ENCODE results near the gene ATG7. TPM values are rescaled to one million over a fixed set of nuclear protein-coding genes. Genes with fewer than 3 reads are reported as not detected.

The ATG7 gene
- total and polyA plus RNA-seq, 4 donors: 7.4 to 53.8 (median 15.6) TPM

- WGBS: 93% methylated on average over 2 of the region's 2 CpGs
These were observed 77.2 kb downstream of the ATG7 start for GRCh38 chr3:11349446-11349845.

GRCh38 chr3:11350374-11350773, 78.2 kb downstream of the ATG7 start:
- no peaks in the 10 kb centered on the region for H3K4me1 ChIP-seq (ENCODE audit: control insufficient read depth in 4 of 4, insufficient read depth in 4 of 4, low read length in 3 of 4)
- H3K36me3 ChIP-seq (ENCODE audit: control insufficient read depth in 4 of 4, insufficient read depth in 3 of 4, low read depth in 1 of 4, low read length in 3 of 4): peaks cover 0 to 21% (median 18%) of the 10 kb centered on the region in 4 donors
- no peak overlapping the region for H3K27ac ChIP-seq (ENCODE audit: low read depth in 1 of 2, low read length in 2 of 2)
- WGBS: 92% methylated on average over 2 of the region's 2 CpGs
- H3K9ac ChIP-seq (ENCODE audit: low read depth in 1 of 2, low read length in 2 of 2): no peak overlapping the region
- no peak for TF ChIP-seq JUND (IDR thresholded peaks at IDR 0.05)
- TF ChIP-seq FOXA1 (IDR thresholded peaks at IDR 0.05): no peak
- no peak for TF ChIP-seq SP1 (IDR thresholded peaks at IDR 0.05)
- TF ChIP-seq YY1 (IDR thresholded peaks at IDR 0.05): no peak
- TF ChIP-seq RXRA (IDR thresholded peaks at IDR 0.05): no peak
- no peak for TF ChIP-seq HNF4A (conservative IDR thresholded peaks at IDR 0.05)
- no peak for TF ChIP-seq NR2F2 (IDR thresholded peaks at IDR 0.05)
- TF ChIP-seq HNF4G (IDR thresholded peaks at IDR 0.05): no peak
- no peak overlapping the region for H3K4me3 ChIP-seq (ENCODE audit: low read depth in 1 of 3, low read length in 3 of 3)
- DNase-seq (ENCODE audit: low spot score): no peak
- H3K27me3 ChIP-seq (ENCODE audit: control insufficient read depth in 4 of 4, insufficient read depth in 4 of 4, low read length in 3 of 4): no peaks in the 10 kb centered on the region
- no peaks in the 10 kb centered on the region for H3K9me3 ChIP-seq (ENCODE audit: control insufficient read depth in 4 of 4, low read length in 3 of 4)

More at GRCh38 chr3:11349446-11349845, 77.2 kb downstream of the ATG7 start:
- Histone ChIP-seq H3K9ac (ENCODE audit: low read depth in 1 of 2, low read length in 2 of 2) (no peak overlapping the region), H3K4me3 (ENCODE audit: low read depth in 1 of 3, low read length in 3 of 3) (no peak overlapping the region), H3K4me1 (ENCODE audit: control insufficient read depth in 4 of 4, insufficient read depth in 4 of 4, low read length in 3 of 4) (no peaks in the 10 kb centered on the region), H3K27ac (ENCODE audit: low read depth in 1 of 2, low read length in 2 of 2) (no peak overlapping the region), H3K9me3 (ENCODE audit: control insufficient read depth in 4 of 4, low read length in 3 of 4) (no peaks in the 10 kb centered on the region), H3K27me3 (ENCODE audit: control insufficient read depth in 4 of 4, insufficient read depth in 4 of 4, low read length in 3 of 4) (no peaks in the 10 kb centered on the region), H3K36me3 (ENCODE audit: control insufficient read depth in 4 of 4, insufficient read depth in 3 of 4, low read depth in 1 of 4, low read length in 3 of 4) (peaks cover 0 to 24% (median 18%) of the 10 kb centered on the region in 4 donors)
- no peak for DNase-seq (ENCODE audit: low spot score)
- TF ChIP-seq SP1 (IDR thresholded peaks at IDR 0.05): no peak
- TF ChIP-seq RAD21 (IDR thresholded peaks at IDR 0.05): no peak
- no peak for TF ChIP-seq YY1 (IDR thresholded peaks at IDR 0.05)
- TF ChIP-seq NR2F2 (IDR thresholded peaks at IDR 0.05): no peak
- no peak for TF ChIP-seq FOXA1 (IDR thresholded peaks at IDR 0.05)
- TF ChIP-seq HNF4A (conservative IDR thresholded peaks at IDR 0.05): no peak
- TF ChIP-seq GABPA (IDR thresholded peaks at IDR 0.05 in 1 of 2, conservative IDR thresholded peaks at IDR 0.05 in 1 of 2): no peak
- no peak for TF ChIP-seq REST (IDR thresholded peaks at IDR 0.05)
- TF ChIP-seq TAF1 (conservative IDR thresholded peaks at IDR 0.05): no peak
- TF ChIP-seq EGR1 (IDR thresholded peaks at IDR 0.05; ENCODE audit: low read depth in 2 of 2): no peak

- H3K9me3 ChIP-seq (ENCODE audit: control insufficient read depth in 4 of 4, low read length in 3 of 4): no peaks in the 10 kb centered on the region
- 98% methylated on average over 5 of the region's 5 CpGs for WGBS
- H3K27me3 ChIP-seq (ENCODE audit: control insufficient read depth in 4 of 4, insufficient read depth in 4 of 4, low read length in 3 of 4): no peaks in the 10 kb centered on the region
- H3K4me3 ChIP-seq (ENCODE audit: low read depth in 1 of 3, low read length in 3 of 3): no peak overlapping the region
- H3K36me3 ChIP-seq (ENCODE audit: control insufficient read depth in 4 of 4, insufficient read depth in 3 of 4, low read depth in 1 of 4, low read length in 3 of 4): peaks cover 0 to 19% (median 15%) of the 10 kb centered on the region in 4 donors
- no peak for DNase-seq (ENCODE audit: low spot score)
- no peaks in the 10 kb centered on the region for H3K4me1 ChIP-seq (ENCODE audit: control insufficient read depth in 4 of 4, insufficient read depth in 4 of 4, low read length in 3 of 4)
- H3K27ac ChIP-seq (ENCODE audit: low read depth in 1 of 2, low read length in 2 of 2): no peak overlapping the region
- H3K9ac ChIP-seq (ENCODE audit: low read depth in 1 of 2, low read length in 2 of 2): no peak overlapping the region
- no peak for TF ChIP-seq GABPA (IDR thresholded peaks at IDR 0.05 in 1 of 2, conservative IDR thresholded peaks at IDR 0.05 in 1 of 2)
- TF ChIP-seq CTCF (IDR thresholded peaks at IDR 0.05; ENCODE audit: low read depth, low read length, missing input control): no peak
- no peak for TF ChIP-seq FOXA2 (IDR thresholded peaks at IDR 0.05)
- no peak for TF ChIP-seq HNF4A (conservative IDR thresholded peaks at IDR 0.05)
- no peak for TF ChIP-seq RAD21 (IDR thresholded peaks at IDR 0.05)
- TF ChIP-seq YY1 (IDR thresholded peaks at IDR 0.05): no peak
- TF ChIP-seq FOXA1 (IDR thresholded peaks at IDR 0.05): no peak
- no peak for TF ChIP-seq TAF1 (conservative IDR thresholded peaks at IDR 0.05)
- no peak for TF ChIP-seq JUND (IDR thresholded peaks at IDR 0.05)
- no peak for TF ChIP-seq SP1 (IDR thresholded peaks at IDR 0.05)
- TF ChIP-seq EGR1 (IDR thresholded peaks at IDR 0.05; ENCODE audit: low read depth in 2 of 2): no peak
- no peak for TF ChIP-seq RXRA (IDR thresholded peaks at IDR 0.05)
- no peak for TF ChIP-seq HNF4G (IDR thresholded peaks at IDR 0.05)
- TF ChIP-seq MAX (IDR thresholded peaks at IDR 0.05): no peak
- no peak for TF ChIP-seq ZBTB33 (IDR thresholded peaks at IDR 0.05)
- TF ChIP-seq NR2F2 (IDR thresholded peaks at IDR 0.05): no peak
- TF ChIP-seq ATF3 (IDR thresholded peaks at IDR 0.05): no peak
These were observed 79.3 kb downstream of the ATG7 start for GRCh38 chr3:11351451-11351850.
